Trophoblast cell (in vitro differentiated cells and primary cell): ENCODE data around the gene GARNL3.

Experiments
- DNase-seq, 2 donors: peaks; one replicate each; pipeline ENCODE4 v3.0.0-alpha.2; 2016
- H2AFZ ChIP-seq: 2 replicates; pipeline ENCODE4 v1.6.1; 2013; ENCODE audit warnings: low read length, moderate library complexity, mild to moderate bottlenecking; ENCODE audit not compliant: insufficient read depth, poor library complexity
- H2AK5ac ChIP-seq: 2 replicates; pipeline ENCODE4 v1.6.1; 2013; ENCODE audit warnings: mild to moderate bottlenecking, low read length
- H2BK120ac ChIP-seq: 2 replicates; pipeline ENCODE4 v1.6.1; 2013; ENCODE audit warnings: low read length, mild to moderate bottlenecking, moderate library complexity; ENCODE audit not compliant: insufficient read depth, poor library complexity
- H2BK12ac ChIP-seq: 2 replicates; pipeline ENCODE4 v1.6.1; 2013; ENCODE audit warnings: mild to moderate bottlenecking, low read length, moderate library complexity
- H2BK5ac ChIP-seq: 2 replicates; pipeline ENCODE4 v1.6.1; 2013; ENCODE audit warnings: low read length, low read depth, moderate library complexity, mild to moderate bottlenecking; ENCODE audit not compliant: poor library complexity
- H3K14ac ChIP-seq: 2 replicates; pipeline ENCODE4 v1.6.1; 2013; ENCODE audit warnings: mild to moderate bottlenecking, low read length
- H3K18ac ChIP-seq: 2 replicates; pipeline ENCODE4 v1.6.1; 2013; ENCODE audit warnings: mild to moderate bottlenecking, low read length
- H3K23ac ChIP-seq: 2 replicates; pipeline ENCODE4 v1.6.1; 2013; ENCODE audit warnings: low read length
- H3K27ac ChIP-seq: 2 replicates; pipeline ENCODE4 v1.5.1; 2013; ENCODE audit warnings: low read depth, mild to moderate bottlenecking, inconsistent platforms, low read length, moderate library complexity
- H3K27me3 ChIP-seq: 2 replicates; pipeline ENCODE4 v1.6.1; 2013; ENCODE audit warnings: inconsistent platforms, mild to moderate bottlenecking, low read length, moderate library complexity; ENCODE audit not compliant: insufficient read depth
- H3K36me3 ChIP-seq, 2 experiments: 1 replicate in 1 of 2; 2 replicates in 1 of 2; pipeline ENCODE4 v1.6.1; 2013; ENCODE audit warnings: low read length in 2 of 2, mild to moderate bottlenecking in 2 of 2, moderate library complexity in 1 of 2; ENCODE audit not compliant: insufficient read depth in 2 of 2, control insufficient read depth in 1 of 2
- H3K4ac ChIP-seq: 2 replicates; pipeline ENCODE4 v1.6.1; 2013; ENCODE audit warnings: low read depth, mild to moderate bottlenecking, low read length, moderate library complexity
- H3K4me1 ChIP-seq, 2 experiments: 1 replicate in 1 of 2; 2 replicates in 1 of 2; pipeline ENCODE4 v1.6.1; 2013; ENCODE audit warnings: low read length in 2 of 2, mild to moderate bottlenecking in 2 of 2, moderate library complexity in 1 of 2; ENCODE audit not compliant: insufficient read depth in 2 of 2, control insufficient read depth in 1 of 2
- H3K4me2 ChIP-seq: 2 replicates; pipeline ENCODE4 v1.6.1; 2013; ENCODE audit warnings: inconsistent platforms, mild to moderate bottlenecking, low read length, moderate library complexity
- H3K4me3 ChIP-seq: 2 replicates; pipeline ENCODE4 v1.5.1; 2013; ENCODE audit warnings: mild to moderate bottlenecking, low read depth, low read length, inconsistent platforms
- H3K79me1 ChIP-seq: one replicate; pipeline ENCODE4 v1.6.1; 2013; ENCODE audit warnings: low read length
- H3K79me2 ChIP-seq: 2 replicates; pipeline ENCODE4 v1.6.1; 2013; ENCODE audit warnings: low read length, mild to moderate bottlenecking; ENCODE audit not compliant: control insufficient read depth, insufficient read depth, poor library complexity
- H3K9ac ChIP-seq: 2 replicates; pipeline ENCODE4 v1.6.1; 2013; ENCODE audit warnings: mild to moderate bottlenecking, low read length
- H3K9me3 ChIP-seq: 2 replicates; pipeline ENCODE4 v1.6.1; 2013; ENCODE audit warnings: low read depth, mild to moderate bottlenecking, control low read depth, inconsistent platforms, low read length; ENCODE audit not compliant: insufficient read depth
- H4K12ac ChIP-seq: 2 replicates; pipeline ENCODE4 v1.6.1; 2013; ENCODE audit warnings: low read depth, mild to moderate bottlenecking, low read length, moderate library complexity
- H4K8ac ChIP-seq: 2 replicates; pipeline ENCODE4 v1.6.1; 2013; ENCODE audit warnings: low read depth, mild to moderate bottlenecking, low read length, moderate library complexity
- H4K91ac ChIP-seq: one replicate; pipeline ENCODE4 v1.6.1; 2013; ENCODE audit warnings: low read depth, mild to moderate bottlenecking, low read length, moderate library complexity
- WGBS: extraction: QIAGEN DNeasy Blood & Tissue Kit; methylation state at CpG from one replicate; pipeline ENCODE4 v1.1.7; 2013; ENCODE audit warnings: missing lambda C conversion rate; ENCODE audit not compliant: insufficient read length, insufficient coverage; ENCODE audit errors: extremely low coverage; 5-methylcytosine and 5-hydroxymethylcytosine counted together

Gene GARNL3

GRCh38 chr9:127222388-127223095, 42.0 kb upstream of the GARNL3 start:
- Histone ChIP-seq H3K23ac (no peak overlapping the region), H2BK5ac (no peak overlapping the region), H3K4me3 (no peak overlapping the region), H3K27me3 (peaks cover 6% of the 10 kb centered on the region), H4K12ac (no peak overlapping the region), H4K8ac (no peak overlapping the region), H3K79me1 (peaks cover 6% of the 10 kb centered on the region), H3K18ac (no peak overlapping the region), H2BK12ac (no peak overlapping the region), H3K9ac (no peak overlapping the region), H2AK5ac (no peak overlapping the region), H3K79me2 (peaks cover 2% of the 10 kb centered on the region), H3K14ac (no peak overlapping the region), H2BK120ac (no peak overlapping the region), H3K36me3 (no peaks in the 10 kb centered on the region), H3K27ac (no peak overlapping the region), H3K4me2 (no peak overlapping the region), H4K91ac (no peak overlapping the region), H2AFZ (no peak overlapping the region), H3K4ac (no peak overlapping the region), H3K4me1 (peaks cover 3 to 15% of the 10 kb centered on the region in 2 experiments), H3K9me3 (peaks cover 4% of the 10 kb centered on the region)
- no peak for DNase-seq
- WGBS = no CpG with 5 or more reads among the region's 15 CpGs

DNA sequence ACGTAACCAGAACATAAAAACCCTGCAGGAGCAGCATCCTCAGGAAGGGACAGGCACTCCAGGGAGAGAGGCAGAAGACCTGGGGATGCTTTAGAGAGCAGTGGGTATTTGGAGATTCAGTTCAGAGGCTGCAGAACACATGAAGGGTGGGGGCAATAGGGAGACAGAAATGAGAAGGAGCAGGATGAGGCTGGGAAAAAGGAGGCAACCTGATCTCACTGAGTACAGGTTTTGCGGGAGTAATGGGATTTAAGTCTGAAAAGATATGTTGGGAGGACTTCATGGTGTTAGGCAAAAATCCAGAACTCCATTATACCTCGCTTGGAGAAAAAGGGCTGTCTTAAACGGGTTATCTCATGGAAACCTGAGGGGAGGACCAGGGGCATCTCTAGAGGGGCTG, 41.3 kb upstream of the GARNL3 start:
- Histone ChIP-seq H2BK12ac (no peak overlapping the region), H3K4me2 (no peak overlapping the region), H3K23ac (no peak overlapping the region), H3K9ac (no peak overlapping the region), H3K18ac (no peak overlapping the region), H3K79me1 (peaks cover 6% of the 10 kb centered on the region), H3K4me1 (peaks cover 3 to 15% of the 10 kb centered on the region in 2 experiments), H2BK5ac (no peak overlapping the region), H3K4ac (no peak overlapping the region), H3K79me2 (peaks cover 2% of the 10 kb centered on the region), H2AFZ (no peak overlapping the region), H4K8ac (no peak overlapping the region), H2AK5ac (no peak overlapping the region), H3K9me3 (peaks cover 4% of the 10 kb centered on the region), H4K12ac (no peak overlapping the region), H3K27ac (no peak overlapping the region), H3K36me3 (no peaks in the 10 kb centered on the region), H3K4me3 (no peak overlapping the region), H2BK120ac (no peak overlapping the region), H3K27me3 (peaks cover 6% of the 10 kb centered on the region), H3K14ac (no peak overlapping the region), H4K91ac (no peak overlapping the region)
- WGBS = no CpG with 5 or more reads among the region's 4 CpGs
- DNase-seq = no peak

DNA sequence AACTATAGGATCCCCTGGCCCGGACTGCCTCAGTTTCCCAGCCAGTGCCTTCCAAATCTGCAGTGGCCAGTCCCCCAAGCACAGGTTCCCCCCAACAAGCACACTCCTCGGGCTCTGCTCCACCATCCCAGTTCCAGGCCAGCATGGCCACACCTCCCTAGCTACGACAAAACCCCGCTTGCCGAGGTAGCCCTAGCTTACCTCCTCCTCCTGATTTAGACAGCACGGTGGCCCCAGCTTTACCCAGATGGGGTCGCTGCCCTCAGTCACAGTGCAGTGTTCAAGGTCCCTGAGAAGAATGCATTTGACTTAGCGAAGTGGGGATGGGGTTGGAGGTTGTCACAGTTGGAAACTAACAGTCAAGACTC, 40.8 kb upstream of the GARNL3 start:
- no peak overlapping the region for H3K9ac ChIP-seq
- H3K18ac ChIP-seq = no peak overlapping the region
- H2BK5ac ChIP-seq = no peak overlapping the region
- H3K36me3 ChIP-seq = no peaks in the 10 kb centered on the region
- no peak overlapping the region for H2BK12ac ChIP-seq
- no peak overlapping the region for H2AFZ ChIP-seq
- no peak overlapping the region for H3K14ac ChIP-seq
- H3K79me1 ChIP-seq = peaks cover 6% of the 10 kb centered on the region
- no peak overlapping the region for H4K8ac ChIP-seq
- peak overlapping the region; percentile 21 for H3K4me3 ChIP-seq
- no peak overlapping the region for H4K12ac ChIP-seq
- WGBS = no CpG with 5 or more reads among the region's 8 CpGs
- H2BK120ac ChIP-seq = no peak overlapping the region
- H3K27ac ChIP-seq = no peak overlapping the region
- H3K4me2 ChIP-seq = peak overlapping the region; percentile 85
- H3K4me1 ChIP-seq = peaks cover 3 to 15% of the 10 kb centered on the region in 2 experiments
- H3K79me2 ChIP-seq = peaks cover 2% of the 10 kb centered on the region
- no peak overlapping the region for H3K23ac ChIP-seq
- H3K9me3 ChIP-seq = peaks cover 4% of the 10 kb centered on the region
- H3K4ac ChIP-seq = no peak overlapping the region
- H3K27me3 ChIP-seq = peaks cover 6% of the 10 kb centered on the region
- H4K91ac ChIP-seq = no peak overlapping the region
- no peak overlapping the region for H2AK5ac ChIP-seq
- no peak for DNase-seq

DNA sequence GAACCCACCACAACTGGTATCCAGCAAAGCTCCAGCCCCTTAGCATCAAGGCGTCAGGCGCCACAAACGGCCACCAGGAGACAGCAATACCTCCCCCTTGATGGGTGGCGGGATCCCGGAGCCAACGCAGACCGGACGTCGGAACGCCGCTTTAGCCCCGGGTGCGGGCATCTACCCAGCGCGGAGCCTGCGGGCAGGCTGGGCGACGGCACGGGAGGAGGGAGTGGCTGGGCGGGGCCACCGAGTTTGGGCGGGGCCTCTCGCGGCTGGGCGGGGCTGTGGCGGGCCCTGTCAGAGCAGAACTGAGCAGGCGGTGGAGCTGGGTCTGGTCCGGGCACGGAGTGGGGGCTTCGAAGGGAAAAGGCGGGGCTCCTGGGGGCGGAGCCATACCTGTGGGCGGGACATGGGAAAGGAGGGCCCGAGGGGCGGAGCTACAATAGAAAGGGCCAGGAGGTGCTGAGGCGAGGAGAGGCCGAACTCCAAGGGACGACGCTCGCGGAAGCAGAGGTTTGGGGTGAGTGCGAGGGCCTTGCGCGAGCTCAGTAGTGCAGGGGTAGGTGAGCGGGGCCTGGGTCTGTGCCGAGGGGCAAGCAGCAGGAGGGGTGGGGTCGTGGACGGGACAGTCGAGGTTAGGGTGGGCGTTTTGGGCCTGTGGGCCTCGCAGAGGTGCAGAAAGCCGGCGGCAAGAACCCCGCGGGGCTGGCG, 40.2 kb upstream of the GARNL3 start:
- WGBS = no CpG with 5 or more reads among the region's 56 CpGs
- no peak overlapping the region for H3K9ac ChIP-seq
- H3K14ac ChIP-seq = peak overlapping the region; percentile 94
- peak overlapping the region; percentile 91 for H2AFZ ChIP-seq
- H4K91ac ChIP-seq = peak overlapping the region; percentile 83
- H3K79me1 ChIP-seq = peaks cover 6% of the 10 kb centered on the region
- peak overlapping the region; percentile 85 for H3K4me2 ChIP-seq
- peak overlapping the region; percentile 94 for H2AK5ac ChIP-seq
- H3K9me3 ChIP-seq = peaks cover 4% of the 10 kb centered on the region
- H4K8ac ChIP-seq = peak overlapping the region; percentile 94
- H3K36me3 ChIP-seq = no peaks in the 10 kb centered on the region
- H3K23ac ChIP-seq = no peak overlapping the region
- H3K4me3 ChIP-seq = peak overlapping the region; percentile 73
- peak; percentile 90 to 93 for DNase-seq
- peak overlapping the region; percentile 95 for H4K12ac ChIP-seq
- H3K79me2 ChIP-seq = peaks cover 2% of the 10 kb centered on the region
- peak overlapping the region; percentile 72 for H2BK5ac ChIP-seq
- H3K27me3 ChIP-seq = peaks cover 6% of the 10 kb centered on the region
- H2BK12ac ChIP-seq = peak overlapping the region; percentile 77
- peak overlapping the region; percentile 96 for H3K18ac ChIP-seq
- H3K4me1 ChIP-seq = peaks cover 3 to 15% of the 10 kb centered on the region in 2 experiments
- peak overlapping the region; percentile 43 for H3K27ac ChIP-seq
- peak overlapping the region; percentile 90 for H2BK120ac ChIP-seq
- H3K4ac ChIP-seq = peak overlapping the region; percentile 67
